ENCODE results near the gene EVC. TPM values are rescaled to one million over a fixed set of nuclear protein-coding genes. Genes with fewer than 3 reads are reported as not detected.

Gene EVC
- total and polyA plus RNA-seq, 2 of the 4 experiments (the other 2 are of a cell fraction): 16.8 to 18.9 TPM

GRCh38 chr4:5758741-5759140 lies 47.7 kb downstream of the EVC start:
- DNase-seq (peak; percentile 99), ATAC-seq (ENCODE audit: low read depth) (peak; percentile 91)
- peak overlapping the region; percentile 91 for H2BK5ac ChIP-seq (ENCODE audit: low read depth, low read length, poor library complexity, severe bottlenecking)
- H4K20me1 ChIP-seq (ENCODE audit: insufficient read depth, low read length): peaks cover 8% of the 10 kb centered on the region
- peak overlapping the region in 1 of 2 experiments; percentile 76; a peak in 1 of 4 replicates for H4K8ac ChIP-seq (ENCODE audit: low read depth in 2 of 2, low read length in 2 of 2)
- H3K4ac ChIP-seq (ENCODE audit: low read depth, low read length): peak overlapping the region; percentile 89; the same call in 1 of the 2 replicates
- H3K27ac ChIP-seq (ENCODE audit: insufficient read depth, low read length): peak overlapping the region; percentile 50
- WGBS, 2 experiments (ENCODE audit: extremely low coverage in 2 of 2, insufficient read length in 1 of 2): 0% methylated on average over 2 of the region's 7 CpGs; no CpG with 5 or more reads in 1 of the 2 experiments
- no peaks in the 10 kb centered on the region for H3K9me3 ChIP-seq (ENCODE audit: control insufficient read depth, insufficient read depth, low read length)
- H2BK120ac ChIP-seq (ENCODE audit: low read depth, low read length): peak overlapping the region; percentile 65; the same call in 1 of the 2 replicates
- no peak overlapping the region for H3K56ac ChIP-seq (ENCODE audit: extremely low read depth, insufficient read depth, low read length)
- no peak overlapping the region for H3K18ac ChIP-seq (ENCODE audit: low read depth, low read length)
- H2AK9ac ChIP-seq (replicated peaks; ENCODE audit: low read depth, low read length, poor library complexity): no peak overlapping the region
- H3K9ac ChIP-seq (ENCODE audit: low read depth, low read length): peak overlapping the region; percentile 5; the same call in 1 of the 2 replicates
- in situ Hi-C loops (cut with MboI; ENCODE audit: low sequenced_read_pairs) (no loop called here), dilution Hi-C loops (cut with HindIII; ENCODE audit: low sequenced_read_pairs, unreplicated experiment) (no loop called here), intact Hi-C loops (cut with micrococcal nuclease) (loop anchor here (2.0 kb wide), 1 partner anchor 48 kb away; the partner anchor contains the start of gene EVC)
- H3K4me3 ChIP-seq (ENCODE audit: insufficient read depth, low read depth, low read length): no peak overlapping the region
- no peak overlapping the region for H2AFZ ChIP-seq (replicated peaks; ENCODE audit: low read length, poor library complexity)
- ChIA-PET CTCF (interaction anchor here (0.6 kb wide), 1 partner anchor 289 kb away, joined by 3 read pairs; no protein-coding TSS in a partner anchor), POLR2A (ENCODE audit: unreplicated experiment) (no interaction called here)
- peaks cover 23% of the 10 kb centered on the region for H3K9me1 ChIP-seq (ENCODE audit: insufficient read depth, low read length)
- no peak overlapping the region for H3K4me2 ChIP-seq (ENCODE audit: low read depth, low read length)
- peaks cover 51% of the 10 kb centered on the region for H3K36me3 ChIP-seq (ENCODE audit: control insufficient read depth, insufficient read depth, low read length)
- peak overlapping the region; percentile 75; the same call in 1 of the 2 replicates for H2BK20ac ChIP-seq (ENCODE audit: low read depth, low read length)
- H4K5ac ChIP-seq (ENCODE audit: low read depth, low read length): no peak overlapping the region
- TF ChIP-seq CEBPB (IDR thresholded peaks at IDR 0.05; ENCODE audit: low read depth, low read length) (peak; percentile 97), BHLHE40 (IDR thresholded peaks at IDR 0.05; ENCODE audit: low read depth, low read length) (peak; percentile 82), SMC3 (IDR thresholded peaks at IDR 0.05; ENCODE audit: low read depth, low read length) (peak; percentile 11; the same call in 1 of the 2 replicates), ELK1 (IDR thresholded peaks at IDR 0.05; ENCODE audit: borderline replicate concordance, low read depth, low read length) (no peak), MAZ (IDR thresholded peaks at IDR 0.05; ENCODE audit: borderline replicate concordance, low read depth, low read length) (peak; percentile 60; the same call in 1 of the 2 replicates), RCOR1 (IDR thresholded peaks at IDR 0.05; ENCODE audit: insufficient replicate concordance, low read length) (peak; percentile 78), MAFK (IDR thresholded peaks at IDR 0.05; ENCODE audit: low read depth, low read length) (peak; percentile 49), RAD21 (IDR thresholded peaks at IDR 0.05; ENCODE audit: low read length) (0 out of 2 replicates have a peak, but pooled peaks have one; percentile 16), MXI1 (IDR thresholded peaks at IDR 0.05; ENCODE audit: borderline replicate concordance, low read depth, low read length) (peak; percentile 91), FOS (IDR thresholded peaks at IDR 0.05; ENCODE audit: low read depth, low read length) (peak; percentile 96), CTCF (conservative IDR thresholded peaks at IDR 0.05; ENCODE audit: low read depth, low read length) (no peak), POLR2A (IDR thresholded peaks at IDR 0.05; ENCODE audit: low read depth, low read length) (no peak)
- TF ChIP-seq, protein P1, sequence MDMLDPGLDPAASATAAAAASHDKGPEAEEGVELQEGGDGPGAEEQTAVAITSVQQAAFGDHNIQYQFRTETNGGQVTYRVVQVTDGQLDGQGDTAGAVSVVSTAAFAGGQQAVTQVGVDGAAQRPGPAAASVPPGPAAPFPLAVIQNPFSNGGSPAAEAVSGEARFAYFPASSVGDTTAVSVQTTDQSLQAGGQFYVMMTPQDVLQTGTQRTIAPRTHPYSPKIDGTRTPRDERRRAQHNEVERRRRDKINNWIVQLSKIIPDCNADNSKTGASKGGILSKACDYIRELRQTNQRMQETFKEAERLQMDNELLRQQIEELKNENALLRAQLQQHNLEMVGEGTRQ (IDR thresholded peaks at IDR 0.05; ENCODE audit: low read depth, low read length): peak; percentile 46; the same call in 1 of the 2 replicates
- H4K91ac ChIP-seq (ENCODE audit: insufficient read depth, low read depth, low read length): no peak overlapping the region
- no TSS peak for BruUV-seq (replicated peaks)
- peaks cover 16% of the 10 kb centered on the region for H3K4me1 ChIP-seq (ENCODE audit: control insufficient read depth, insufficient read depth, low read length)
- 0 out of 3 replicates have a peak overlapping the region, but pooled peaks have one; percentile 80 for H2BK15ac ChIP-seq (ENCODE audit: low read depth, low read length)
- peak overlapping the region; percentile 96; the same call in 1 of the 2 replicates for H2AK5ac ChIP-seq (ENCODE audit: low read depth, low read length)
- H3K14ac ChIP-seq (replicated peaks; ENCODE audit: low read depth, low read length): no peak overlapping the region
- peaks cover 31 to 62% of the 10 kb centered on the region in 2 experiments for H3K79me1 ChIP-seq (ENCODE audit: low read depth in 1 of 2, low read length in 2 of 2)
- H3K27me3 ChIP-seq (ENCODE audit: control insufficient read depth, insufficient read depth, low read length): no peaks in the 10 kb centered on the region
- H3K23ac ChIP-seq (ENCODE audit: low read depth, low read length): no peak overlapping the region

Data from IMR-90 (cell line).